ENCODE results near the gene DUSP12. TPM values are rescaled to one million over a fixed set of nuclear protein-coding genes. Genes with fewer than 3 reads are reported as not detected.

Gene DUSP12
- total RNA-seq, 4 donors from 2014 or later, result 10.2 to 24.5 (median 18.8) TPM

- DNase-seq (ENCODE audit: low spot score in 2 of 2), result no peak
- intact Hi-C loops (cut with DNase I; ENCODE audit: low total_unique reads), result no loop called here
- no peak overlapping the region for H3K4me3 ChIP-seq (ENCODE audit: low read depth, poor library complexity, severe bottlenecking)
- no peak for TF ChIP-seq CTCF (IDR thresholded peaks at IDR 0.05)
- no peak for TF ChIP-seq POLR2A (IDR thresholded peaks at IDR 0.05)
- WGBS, 2 donors, result 91 to 94% methylated on average over 2 of the region's 2 CpGs
Measured at GRCh38 chr1:161707503-161707902, 42.1 kb upstream of the DUSP12 start.

DNA sequence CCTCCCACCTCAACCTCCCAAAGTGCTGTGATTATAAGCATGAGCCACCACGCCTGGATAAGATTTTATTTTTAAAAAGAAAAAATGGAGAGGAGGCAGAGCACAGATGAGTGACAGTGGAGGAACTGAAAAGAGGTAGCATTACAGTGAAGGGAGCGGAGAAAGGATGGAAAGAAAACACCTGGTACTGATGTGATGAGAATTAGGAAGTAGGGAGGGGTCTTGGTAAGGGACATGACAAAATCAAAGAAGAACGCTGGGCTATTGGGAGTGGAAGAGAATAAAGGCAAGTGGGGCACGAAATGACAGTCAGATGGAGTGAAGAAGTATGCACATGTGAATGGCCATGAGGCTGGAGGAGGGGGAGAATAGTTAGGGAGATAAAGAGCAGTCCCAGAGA lies 40.2 kb upstream of the DUSP12 start:
- WGBS, 2 donors, result 76 to 83% methylated on average over 4 of the region's 4 CpGs
- intact Hi-C loops (cut with DNase I; ENCODE audit: low total_unique reads), result no loop called here
- TF ChIP-seq CTCF (IDR thresholded peaks at IDR 0.05), result no peak
- TF ChIP-seq POLR2A (IDR thresholded peaks at IDR 0.05), result no peak
- H3K4me3 ChIP-seq (ENCODE audit: low read depth, poor library complexity, severe bottlenecking), result no peak overlapping the region
- no peak for DNase-seq (ENCODE audit: low spot score in 2 of 2)

DNA sequence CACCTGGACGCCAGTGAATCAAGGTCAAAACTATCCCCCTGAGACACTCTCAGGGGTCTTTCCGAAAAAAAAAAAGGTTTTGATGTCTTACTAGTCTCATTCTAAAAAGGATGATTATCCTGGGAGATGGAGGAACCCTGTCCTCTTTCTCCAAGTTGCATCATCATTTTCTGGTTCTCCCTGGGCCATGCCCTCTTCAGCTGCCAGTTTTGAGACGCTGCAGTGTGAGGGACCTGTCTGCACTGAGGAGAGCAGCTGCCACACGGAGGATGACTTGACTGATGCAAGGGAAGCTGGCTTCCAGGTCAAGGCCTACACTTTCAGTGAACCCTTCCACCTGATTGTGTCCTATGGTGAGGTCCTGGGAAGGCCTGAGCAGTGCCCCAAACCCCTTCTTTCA lies 39.0 kb upstream of the DUSP12 start:
- intact Hi-C loops (cut with DNase I; ENCODE audit: low total_unique reads), result no loop called here
- TF ChIP-seq POLR2A (IDR thresholded peaks at IDR 0.05), result no peak
- no peak for TF ChIP-seq CTCF (IDR thresholded peaks at IDR 0.05)
- WGBS, 2 donors, result 76 to 83% methylated on average over 4 of the region's 4 CpGs
- H3K4me3 ChIP-seq (ENCODE audit: low read depth, poor library complexity, severe bottlenecking), result no peak overlapping the region
- no peak for DNase-seq (ENCODE audit: low spot score in 2 of 2)

DNA sequence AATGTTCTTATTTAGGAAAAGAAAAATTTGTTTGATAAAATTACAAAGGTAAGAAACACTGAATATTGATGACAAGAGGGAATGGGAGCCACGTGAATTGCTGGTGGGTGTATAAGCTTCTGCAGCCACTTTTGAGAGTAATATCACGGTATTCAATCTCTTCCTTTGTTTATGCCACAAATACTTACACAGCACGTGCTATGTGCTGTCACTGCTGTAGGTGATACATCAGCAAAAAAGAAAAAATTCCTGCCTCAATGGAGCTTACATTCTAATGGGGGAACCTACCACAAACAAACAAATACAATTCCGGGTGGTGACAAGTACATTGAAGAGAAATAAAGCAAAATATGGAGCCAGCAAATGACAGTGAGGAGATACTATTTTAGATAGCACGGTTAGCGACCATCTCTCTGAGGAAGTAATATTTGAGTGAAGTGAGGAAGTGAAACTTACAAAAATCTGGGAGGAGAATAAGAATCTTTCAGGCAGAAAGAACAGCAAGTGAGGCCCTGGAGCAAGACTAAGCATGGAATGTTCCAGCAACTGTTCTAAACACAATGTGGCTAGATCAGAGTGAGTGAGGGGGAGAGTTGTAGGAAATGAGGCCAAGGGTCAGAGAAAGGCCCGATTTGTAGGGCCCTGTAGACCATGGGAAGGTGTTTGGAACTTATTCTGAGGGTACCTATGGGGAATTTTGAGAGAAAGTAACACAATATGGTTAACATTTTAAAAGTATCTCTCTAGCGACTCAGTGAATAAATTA lies 30.8 kb upstream of the DUSP12 start:
- no peak for DNase-seq (ENCODE audit: low spot score in 2 of 2)
- TF ChIP-seq POLR2A (IDR thresholded peaks at IDR 0.05) (no peak), CTCF (IDR thresholded peaks at IDR 0.05) (no peak)
- H3K4me3 ChIP-seq (ENCODE audit: low read depth, poor library complexity, severe bottlenecking), result no peak overlapping the region
- intact Hi-C loops (cut with DNase I; ENCODE audit: low total_unique reads), result no loop called here
- 73 to 76% methylated on average over 8 of the region's 8 CpGs for whole genome bisulfite sequencing, 2 donors

DNA sequence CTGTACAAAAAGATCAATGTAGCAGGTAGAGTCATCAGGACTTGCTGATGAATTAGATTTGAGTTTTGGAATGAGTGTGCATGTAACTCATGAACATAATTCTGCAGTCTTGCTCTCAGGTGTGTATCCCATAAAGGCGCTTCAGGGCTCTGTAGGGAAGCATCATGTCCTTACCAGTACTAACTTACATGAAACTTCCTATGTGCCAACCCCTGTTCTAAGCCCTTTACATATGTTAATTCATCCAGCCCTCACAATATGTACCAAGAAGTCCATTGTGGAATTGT lies 30.3 kb upstream of the DUSP12 start:
- WGBS, 2 donors, result 94 to 100% methylated on average over 1 of the region's 1 CpG

More for the DNA sequence above, 30.3 kb upstream of the DUSP12 start:
- no peak for DNase-seq (ENCODE audit: low spot score in 2 of 2)
- no peak for TF ChIP-seq CTCF (IDR thresholded peaks at IDR 0.05)
- TF ChIP-seq POLR2A (IDR thresholded peaks at IDR 0.05), result no peak
- intact Hi-C loops (cut with DNase I; ENCODE audit: low total_unique reads), result no loop called here
- H3K4me3 ChIP-seq (ENCODE audit: low read depth, poor library complexity, severe bottlenecking), result no peak overlapping the region
